ENCODE results near the gene CCIN.

GRCh38 chr9:36163786-36164170 lies 5.4 kb upstream of the CCIN start:
- TF ChIP-seq, protein P1, sequence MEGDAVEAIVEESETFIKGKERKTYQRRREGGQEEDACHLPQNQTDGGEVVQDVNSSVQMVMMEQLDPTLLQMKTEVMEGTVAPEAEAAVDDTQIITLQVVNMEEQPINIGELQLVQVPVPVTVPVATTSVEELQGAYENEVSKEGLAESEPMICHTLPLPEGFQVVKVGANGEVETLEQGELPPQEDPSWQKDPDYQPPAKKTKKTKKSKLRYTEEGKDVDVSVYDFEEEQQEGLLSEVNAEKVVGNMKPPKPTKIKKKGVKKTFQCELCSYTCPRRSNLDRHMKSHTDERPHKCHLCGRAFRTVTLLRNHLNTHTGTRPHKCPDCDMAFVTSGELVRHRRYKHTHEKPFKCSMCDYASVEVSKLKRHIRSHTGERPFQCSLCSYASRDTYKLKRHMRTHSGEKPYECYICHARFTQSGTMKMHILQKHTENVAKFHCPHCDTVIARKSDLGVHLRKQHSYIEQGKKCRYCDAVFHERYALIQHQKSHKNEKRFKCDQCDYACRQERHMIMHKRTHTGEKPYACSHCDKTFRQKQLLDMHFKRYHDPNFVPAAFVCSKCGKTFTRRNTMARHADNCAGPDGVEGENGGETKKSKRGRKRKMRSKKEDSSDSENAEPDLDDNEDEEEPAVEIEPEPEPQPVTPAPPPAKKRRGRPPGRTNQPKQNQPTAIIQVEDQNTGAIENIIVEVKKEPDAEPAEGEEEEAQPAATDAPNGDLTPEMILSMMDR (IDR thresholded peaks at IDR 0.05) = no peak
- no peak for TF ChIP-seq POLR2A (IDR thresholded peaks at IDR 0.05)
